MM.1S (cell line): Measurements from ENCODE around the gene SDHA.
"Not testable (repeated sequence)": the region's sequence is repeated elsewhere in the genome, so short reads cannot be mapped to it uniquely, and the experiment has no call there.

ENCODE experiments used
- CTCF ChIP-seq: fragments of 300-600 bp; sonication (generic); IDR thresholded peaks from 2 replicates; pipeline ENCODE4 v1.5.1; 2016; ENCODE audit warnings: antibody characterized with exemption, low read length, mixed read lengths
- EZH2 ChIP-seq: fragments of 300-600 bp; sonication (generic); optimal IDR thresholded peaks from 2 replicates; pipeline ENCODE3; 2017; ENCODE audit warnings: low read depth, mild to moderate bottlenecking, antibody characterized with exemption, low read length, mixed read lengths
- EZH2phosphoT487 ChIP-seq: fragments of 300-600 bp; sonication (generic); IDR thresholded peaks from 2 replicates; pipeline ENCODE4 v1.6.1; 2018; ENCODE audit warnings: antibody characterized with exemption, low read length

GRCh38 chr5:279051-279665 is 61.0 kb downstream of the SDHA start:
- not testable (repeated sequence) for TF ChIP-seq EZH2, CTCF, EZH2phosphoT487
